ENCODE measurements around the gene CNTN6.

CNTN6 gene

GRCh38 chr3:1251282-1252060 lies 158.6 kb downstream of the CNTN6 start:
- H3K9me3 ChIP-seq (ENCODE audit: insufficient read depth, low read depth, low read length): peaks cover 8% of the 10 kb centered on the region; the same call in 1 of the 2 replicates

GRCh38 chr3:1252061-1252430 lies 159.2 kb downstream of the CNTN6 start:
- no peaks in the 10 kb centered on the region for H3K27me3 ChIP-seq (ENCODE audit: insufficient read depth, low read length, poor library complexity, severe bottlenecking)
- H3K4me3 ChIP-seq (ENCODE audit: low read length, poor library complexity, severe bottlenecking): no peak overlapping the region
- no peak overlapping the region for H2AFZ ChIP-seq (ENCODE audit: low read length)
- H3K9me2 ChIP-seq (replicated peaks; ENCODE audit: low read depth, low read length): no peaks in the 10 kb centered on the region
- no peak overlapping the region for H3K9ac ChIP-seq (ENCODE audit: low read depth, low read length, poor library complexity, severe bottlenecking)
- no peak for TF ChIP-seq CTCF (conservative IDR thresholded peaks at IDR 0.05; ENCODE audit: low read length)
- TF ChIP-seq EZH2phosphoT487 (IDR thresholded peaks at IDR 0.05; ENCODE audit: borderline replicate concordance): no peak
- no peaks in the 10 kb centered on the region for H3K79me2 ChIP-seq (ENCODE audit: insufficient read depth, low read length)
- H4K20me1 ChIP-seq (ENCODE audit: insufficient read depth, low read length, poor library complexity, severe bottlenecking): no peaks in the 10 kb centered on the region
- peaks cover 8% of the 10 kb centered on the region; the same call in 1 of the 2 replicates for H3K9me3 ChIP-seq (ENCODE audit: insufficient read depth, low read depth, low read length)
- H3K36me3 ChIP-seq (ENCODE audit: insufficient read depth, low read length): no peaks in the 10 kb centered on the region
- no peak overlapping the region for H3K4me2 ChIP-seq (ENCODE audit: low read depth, low read length, poor library complexity, severe bottlenecking)
- no peaks in the 10 kb centered on the region for H3K4me1 ChIP-seq (ENCODE audit: insufficient read depth, low read length, poor library complexity, severe bottlenecking)
- H3F3A ChIP-seq (ENCODE audit: low read depth): no peaks in the 10 kb centered on the region

More at GRCh38 chr3:1251282-1252060, 158.6 kb downstream of the CNTN6 start:
- H3K4me3 ChIP-seq (ENCODE audit: low read length, poor library complexity, severe bottlenecking): no peak overlapping the region
- no peaks in the 10 kb centered on the region for H3K4me1 ChIP-seq (ENCODE audit: insufficient read depth, low read length, poor library complexity, severe bottlenecking)
- no peaks in the 10 kb centered on the region for H3K79me2 ChIP-seq (ENCODE audit: insufficient read depth, low read length)
- no peak overlapping the region for H3K4me2 ChIP-seq (ENCODE audit: low read depth, low read length, poor library complexity, severe bottlenecking)
- no peak overlapping the region for H2AFZ ChIP-seq (ENCODE audit: low read length)
- H3K9me2 ChIP-seq (replicated peaks; ENCODE audit: low read depth, low read length): no peaks in the 10 kb centered on the region
- no peaks in the 10 kb centered on the region for H3K27me3 ChIP-seq (ENCODE audit: insufficient read depth, low read length, poor library complexity, severe bottlenecking)
- no peaks in the 10 kb centered on the region for H3K36me3 ChIP-seq (ENCODE audit: insufficient read depth, low read length)
- no peak overlapping the region for H3K9ac ChIP-seq (ENCODE audit: low read depth, low read length, poor library complexity, severe bottlenecking)
- no peaks in the 10 kb centered on the region for H4K20me1 ChIP-seq (ENCODE audit: insufficient read depth, low read length, poor library complexity, severe bottlenecking)
- TF ChIP-seq CTCF (conservative IDR thresholded peaks at IDR 0.05; ENCODE audit: low read length): peak; percentile 20
- no peak for TF ChIP-seq EZH2phosphoT487 (IDR thresholded peaks at IDR 0.05; ENCODE audit: borderline replicate concordance)
- no peaks in the 10 kb centered on the region for H3F3A ChIP-seq (ENCODE audit: low read depth)

- Histone ChIP-seq H3K27me3 (ENCODE audit: insufficient read depth, low read length, poor library complexity, severe bottlenecking) (no peaks in the 10 kb centered on the region), H3K9me2 (replicated peaks; ENCODE audit: low read depth, low read length) (no peaks in the 10 kb centered on the region), H4K20me1 (ENCODE audit: insufficient read depth, low read length, poor library complexity, severe bottlenecking) (no peaks in the 10 kb centered on the region), H3K4me2 (ENCODE audit: low read depth, low read length, poor library complexity, severe bottlenecking) (no peak overlapping the region), H3K9ac (ENCODE audit: low read depth, low read length, poor library complexity, severe bottlenecking) (no peak overlapping the region), H2AFZ (ENCODE audit: low read length) (no peak overlapping the region), H3K9me3 (ENCODE audit: insufficient read depth, low read depth, low read length) (no peaks in the 10 kb centered on the region; the same call in 1 of the 2 replicates), H3K36me3 (ENCODE audit: insufficient read depth, low read length) (no peaks in the 10 kb centered on the region), H3K4me1 (ENCODE audit: insufficient read depth, low read length, poor library complexity, severe bottlenecking) (no peaks in the 10 kb centered on the region), H3K79me2 (ENCODE audit: insufficient read depth, low read length) (no peaks in the 10 kb centered on the region), H3K4me3 (ENCODE audit: low read length, poor library complexity, severe bottlenecking) (no peak overlapping the region), H3F3A (ENCODE audit: low read depth) (no peaks in the 10 kb centered on the region)
- TF ChIP-seq EZH2phosphoT487 (IDR thresholded peaks at IDR 0.05; ENCODE audit: borderline replicate concordance) (no peak), CTCF (conservative IDR thresholded peaks at IDR 0.05; ENCODE audit: low read length) (no peak)
These were observed 169.4 kb downstream of the CNTN6 start for GRCh38 chr3:1262246-1262645.
